ENCODE data around the gene RNF225. TPM values are rescaled to one million over a fixed set of nuclear protein-coding genes. Genes with fewer than 3 reads are reported as not detected.

RNF225 gene
- total and polyA plus RNA-seq, 9 of the 15 experiments (the other 6 are each of a cell fraction or from before 2014, with no cell fraction given) = 0.33 TPM; not detected in 8

GRCh38 chr19:58408152-58409009, 12.9 kb downstream of the RNF225 start, which contains the start of gene ZNF584 (continued):
- TF ChIP-seq PRMT5 (CRISPR knock-in tag; IDR thresholded peaks at IDR 0.05) (no peak), SP1 (CRISPR knock-in tag; IDR thresholded peaks at IDR 0.05) (peak; percentile 92), ETV1 (tag; conservative IDR thresholded peaks at IDR 0.05; ENCODE audit: low read depth) (no peak; the same call in 1 of the 2 replicates), HBP1 (CRISPR knock-in tag; IDR thresholded peaks at IDR 0.05) (no peak), CHD7 (IDR thresholded peaks at IDR 0.05; ENCODE audit: low read depth, low read length) (no peak), POLR3A (IDR thresholded peaks at IDR 0.05; ENCODE audit: borderline replicate concordance, extremely low read depth, insufficient read depth, insufficient read length) (no peak), POLR2G (IDR thresholded peaks at IDR 0.05; ENCODE audit: low read depth, low read length) (peak; percentile 93), PTBP1 (IDR thresholded peaks at IDR 0.05; ENCODE audit: low read depth, low read length) (peak; percentile 62; the same call in 1 of the 2 replicates), HMGN3 (IDR thresholded peaks at IDR 0.05; ENCODE audit: borderline replicate concordance, extremely low read depth, insufficient read length, low read depth, low read length) (no peak), ELF1 (tag; IDR thresholded peaks at IDR 0.05) (peak; percentile 27; the same call in 1 of the 2 replicates), MCM2 (IDR thresholded peaks at IDR 0.05; ENCODE audit: low read depth) (no peak), ZFX (CRISPR knock-in tag; IDR thresholded peaks at IDR 0.05) (peak; percentile 84), U2AF2 (optimal IDR thresholded peaks at IDR 0.05; ENCODE audit: low read depth, low read length) (no peak), TRIM24 (IDR thresholded peaks at IDR 0.05) (no peak), ELF2 (CRISPR knock-in tag; IDR thresholded peaks at IDR 0.05) (no peak), SMARCA4 (IDR thresholded peaks at IDR 0.05) (peak; percentile 57; the same call in 1 of the 2 replicates)
